ENCODE results near the gene ATP11A. TPM values are rescaled to one million over a fixed set of nuclear protein-coding genes. Genes with fewer than 3 reads are reported as not detected.

ATP11A gene
- total and polyA plus RNA-seq, 10 of the 15 experiments (the other 5 are each of a cell fraction or from before 2014, with no cell fraction given), result 1.4 to 69.6 (median 14.4) TPM

DNA sequence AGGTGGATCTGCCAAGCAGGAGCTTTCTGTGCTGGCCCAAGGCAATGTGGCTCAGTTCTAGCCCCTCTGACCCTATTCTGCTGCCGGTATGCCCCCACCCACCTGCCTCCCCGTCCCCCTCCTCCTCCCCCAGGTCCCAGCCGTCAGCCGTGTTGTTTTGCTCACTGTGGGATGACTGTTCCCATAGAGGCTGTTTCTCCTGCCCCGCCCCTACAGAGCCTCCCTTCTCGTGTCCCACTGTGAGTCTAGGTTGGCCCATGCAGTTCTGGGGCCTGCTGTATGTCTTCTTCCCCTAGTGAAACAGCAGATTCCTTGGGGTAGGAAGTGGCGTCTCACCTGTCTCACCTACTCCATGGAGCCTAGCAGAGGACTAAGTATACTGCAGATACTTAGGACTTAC is 48.8 kb downstream of the ATP11A start:
- no peak overlapping the region for H2AFZ ChIP-seq (ENCODE audit: control insufficient read depth, low read depth, low read length)
- 85% methylated on average over 3 of the region's 7 CpGs for WGBS (ENCODE audit: insufficient coverage, insufficient replicate concordance, low lambda C conversion rate, missing lambda C conversion rate)
- no peaks in the 10 kb centered on the region for H3K27me3 ChIP-seq (replicated peaks in 1 of 2; ENCODE audit: control insufficient read depth in 2 of 2, insufficient read depth in 2 of 2, low read length in 1 of 2)
- no peaks in the 10 kb centered on the region; the same call in 1 of the 2 replicates for H3K79me2 ChIP-seq (ENCODE audit: control insufficient read depth, insufficient read depth, low read length)
- POLR2A ChIA-PET, result no interaction called here
- H3K4me3 ChIP-seq, result no peak overlapping the region
- SMC1A ChIA-PET (ENCODE audit: uncharacterized antibody, unreplicated experiment), result interaction anchor here (1.5 kb wide), 1 partner anchor 12 kb away, joined by 3 read pairs; no protein-coding TSS in a partner anchor
- H4K20me1 ChIP-seq (ENCODE audit: control insufficient read depth, insufficient read depth), result no peaks in the 10 kb centered on the region
- BruUV-seq (replicated peaks), result no TSS peak
- intact Hi-C loops (cut with micrococcal nuclease; ENCODE audit: unreplicated experiment) (no loop called here), in situ Hi-C loops (cut with MboI) (no loop called here)
- no peak for FAIRE-seq
- H3K4me2 ChIP-seq (ENCODE audit: control insufficient read depth, insufficient read depth), result no peak overlapping the region
- no peaks in the 10 kb centered on the region for H3K9me3 ChIP-seq (replicated peaks; ENCODE audit: control insufficient read depth, insufficient read depth, low read length)
- peaks cover 0 to 3% of the 10 kb centered on the region in 2 experiments; a peak in 1 of 4 replicates for H3K36me3 ChIP-seq (ENCODE audit: control insufficient read depth in 2 of 2, insufficient read depth in 2 of 2, low read length in 1 of 2)
- CTCF ChIA-PET, result no interaction called here
- no peak overlapping the region for H3K9ac ChIP-seq (ENCODE audit: control insufficient read depth, insufficient read depth, low read length)
- RAD21 ChIA-PET (ENCODE audit: unreplicated experiment), result no interaction called here
- no peak for ATAC-seq
- H3K27ac ChIP-seq (ENCODE audit: control insufficient read depth, insufficient read depth), result no peak overlapping the region
- no peak for DNase-seq (ENCODE audit: low read depth, low spot score)
- H3K4me1 ChIP-seq (ENCODE audit: control insufficient read depth, insufficient read depth, low read length), result no peaks in the 10 kb centered on the region
- TF ChIP-seq TCF12 (IDR thresholded peaks at IDR 0.05; ENCODE audit: low read depth, low read length) (no peak), ZNF24 (IDR thresholded peaks at IDR 0.05) (no peak), CBFB (IDR thresholded peaks at IDR 0.05; ENCODE audit: low read depth) (no peak), KLF5 (IDR thresholded peaks at IDR 0.05; ENCODE audit: partially characterized antibody) (no peak), POLR2A (IDR thresholded peaks at IDR 0.05; ENCODE audit: low read depth, low read length) (no peak), SRF (IDR thresholded peaks at IDR 0.05; ENCODE audit: low read depth in 2 of 2, low read length in 2 of 2) (no peak), IKZF2 (IDR thresholded peaks at IDR 0.05) (no peak), MEF2B (IDR thresholded peaks at IDR 0.05; ENCODE audit: partially characterized antibody, poor library complexity, severe bottlenecking) (no peak), LARP7 (IDR thresholded peaks at IDR 0.05) (no peak), BRCA1 (IDR thresholded peaks at IDR 0.05; ENCODE audit: low read depth, low read length) (no peak), NFYA (IDR thresholded peaks at IDR 0.05; ENCODE audit: borderline replicate concordance, low read depth, low read length) (no peak), NR2C2 (IDR thresholded peaks at IDR 0.05; ENCODE audit: borderline replicate concordance, control insufficient read depth, insufficient read length, low read depth) (no peak), EZH2 (IDR thresholded peaks at IDR 0.05; ENCODE audit: borderline replicate concordance, control insufficient read depth, low read depth, low read length) (no peak), ZZZ3 (IDR thresholded peaks at IDR 0.05; ENCODE audit: control insufficient read depth, insufficient read length, low read depth) (no peak)
- TF ChIP-seq, protein P1, sequence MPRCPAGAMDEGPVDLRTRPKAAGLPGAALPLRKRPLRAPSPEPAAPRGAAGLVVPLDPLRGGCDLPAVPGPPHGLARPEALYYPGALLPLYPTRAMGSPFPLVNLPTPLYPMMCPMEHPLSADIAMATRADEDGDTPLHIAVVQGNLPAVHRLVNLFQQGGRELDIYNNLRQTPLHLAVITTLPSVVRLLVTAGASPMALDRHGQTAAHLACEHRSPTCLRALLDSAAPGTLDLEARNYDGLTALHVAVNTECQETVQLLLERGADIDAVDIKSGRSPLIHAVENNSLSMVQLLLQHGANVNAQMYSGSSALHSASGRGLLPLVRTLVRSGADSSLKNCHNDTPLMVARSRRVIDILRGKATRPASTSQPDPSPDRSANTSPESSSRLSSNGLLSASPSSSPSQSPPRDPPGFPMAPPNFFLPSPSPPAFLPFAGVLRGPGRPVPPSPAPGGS (IDR thresholded peaks at IDR 0.05; ENCODE audit: borderline replicate concordance, insufficient read depth, low read depth, low read length, poor library complexity, severe bottlenecking), result no peak
- TF ChIP-seq, protein P2, sequence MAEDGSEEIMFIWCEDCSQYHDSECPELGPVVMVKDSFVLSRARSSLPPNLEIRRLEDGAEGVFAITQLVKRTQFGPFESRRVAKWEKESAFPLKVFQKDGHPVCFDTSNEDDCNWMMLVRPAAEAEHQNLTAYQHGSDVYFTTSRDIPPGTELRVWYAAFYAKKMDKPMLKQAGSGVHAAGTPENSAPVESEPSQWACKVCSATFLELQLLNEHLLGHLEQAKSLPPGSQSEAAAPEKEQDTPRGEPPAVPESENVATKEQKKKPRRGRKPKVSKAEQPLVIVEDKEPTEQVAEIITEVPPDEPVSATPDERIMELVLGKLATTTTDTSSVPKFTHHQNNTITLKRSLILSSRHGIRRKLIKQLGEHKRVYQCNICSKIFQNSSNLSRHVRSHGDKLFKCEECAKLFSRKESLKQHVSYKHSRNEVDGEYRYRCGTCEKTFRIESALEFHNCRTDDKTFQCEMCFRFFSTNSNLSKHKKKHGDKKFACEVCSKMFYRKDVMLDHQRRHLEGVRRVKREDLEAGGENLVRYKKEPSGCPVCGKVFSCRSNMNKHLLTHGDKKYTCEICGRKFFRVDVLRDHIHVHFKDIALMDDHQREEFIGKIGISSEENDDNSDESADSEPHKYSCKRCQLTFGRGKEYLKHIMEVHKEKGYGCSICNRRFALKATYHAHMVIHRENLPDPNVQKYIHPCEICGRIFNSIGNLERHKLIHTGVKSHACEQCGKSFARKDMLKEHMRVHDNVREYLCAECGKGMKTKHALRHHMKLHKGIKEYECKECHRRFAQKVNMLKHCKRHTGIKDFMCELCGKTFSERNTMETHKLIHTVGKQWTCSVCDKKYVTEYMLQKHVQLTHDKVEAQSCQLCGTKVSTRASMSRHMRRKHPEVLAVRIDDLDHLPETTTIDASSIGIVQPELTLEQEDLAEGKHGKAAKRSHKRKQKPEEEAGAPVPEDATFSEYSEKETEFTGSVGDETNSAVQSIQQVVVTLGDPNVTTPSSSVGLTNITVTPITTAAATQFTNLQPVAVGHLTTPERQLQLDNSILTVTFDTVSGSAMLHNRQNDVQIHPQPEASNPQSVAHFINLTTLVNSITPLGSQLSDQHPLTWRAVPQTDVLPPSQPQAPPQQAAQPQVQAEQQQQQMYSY (CRISPR knock-in tag; IDR thresholded peaks at IDR 0.05), result no peak
- TF ChIP-seq, protein P3, sequence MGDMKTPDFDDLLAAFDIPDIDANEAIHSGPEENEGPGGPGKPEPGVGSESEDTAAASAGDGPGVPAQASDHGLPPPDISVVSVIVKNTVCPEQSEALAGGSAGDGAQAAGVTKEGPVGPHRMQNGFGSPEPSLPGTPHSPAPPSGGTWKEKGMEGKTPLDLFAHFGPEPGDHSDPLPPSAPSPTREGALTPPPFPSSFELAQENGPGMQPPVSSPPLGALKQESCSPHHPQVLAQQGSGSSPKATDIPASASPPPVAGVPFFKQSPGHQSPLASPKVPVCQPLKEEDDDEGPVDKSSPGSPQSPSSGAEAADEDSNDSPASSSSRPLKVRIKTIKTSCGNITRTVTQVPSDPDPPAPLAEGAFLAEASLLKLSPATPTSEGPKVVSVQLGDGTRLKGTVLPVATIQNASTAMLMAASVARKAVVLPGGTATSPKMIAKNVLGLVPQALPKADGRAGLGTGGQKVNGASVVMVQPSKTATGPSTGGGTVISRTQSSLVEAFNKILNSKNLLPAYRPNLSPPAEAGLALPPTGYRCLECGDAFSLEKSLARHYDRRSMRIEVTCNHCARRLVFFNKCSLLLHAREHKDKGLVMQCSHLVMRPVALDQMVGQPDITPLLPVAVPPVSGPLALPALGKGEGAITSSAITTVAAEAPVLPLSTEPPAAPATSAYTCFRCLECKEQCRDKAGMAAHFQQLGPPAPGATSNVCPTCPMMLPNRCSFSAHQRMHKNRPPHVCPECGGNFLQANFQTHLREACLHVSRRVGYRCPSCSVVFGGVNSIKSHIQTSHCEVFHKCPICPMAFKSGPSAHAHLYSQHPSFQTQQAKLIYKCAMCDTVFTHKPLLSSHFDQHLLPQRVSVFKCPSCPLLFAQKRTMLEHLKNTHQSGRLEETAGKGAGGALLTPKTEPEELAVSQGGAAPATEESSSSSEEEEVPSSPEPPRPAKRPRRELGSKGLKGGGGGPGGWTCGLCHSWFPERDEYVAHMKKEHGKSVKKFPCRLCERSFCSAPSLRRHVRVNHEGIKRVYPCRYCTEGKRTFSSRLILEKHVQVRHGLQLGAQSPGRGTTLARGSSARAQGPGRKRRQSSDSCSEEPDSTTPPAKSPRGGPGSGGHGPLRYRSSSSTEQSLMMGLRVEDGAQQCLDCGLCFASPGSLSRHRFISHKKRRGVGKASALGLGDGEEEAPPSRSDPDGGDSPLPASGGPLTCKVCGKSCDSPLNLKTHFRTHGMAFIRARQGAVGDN (IDR thresholded peaks at IDR 0.05), result no peak

All from GM12878 (cell line).